GM12892 (cell line): ENCODE data around the gene ZDHHC20.
"Not testable (repeated sequence)": the region's sequence is repeated elsewhere in the genome, so short reads cannot be mapped to it uniquely, and the experiment has no call there.

Source experiments
- DNase-seq: peaks from one replicate; pipeline ENCODE4 v3.0.0; 2011; ENCODE audit not compliant: insufficient read length
- FAIRE-seq: peaks from 2 replicates; lab custom pipeline; 2011; peaks lifted over from hg19 to GRCh38; lab: Jason Lieb, UNC
- POLR2A ChIP-seq: IDR thresholded peaks from 2 replicates; pipeline ENCODE4 v1.6.1; 2011; ENCODE audit warnings: low read depth, low read length, control low read depth
- POLR2AphosphoS5 ChIP-seq: IDR thresholded peaks from 2 replicates; pipeline ENCODE4 v1.6.1; 2011; ENCODE audit warnings: low read depth, low read length, control low read depth
- TAF1 ChIP-seq: IDR thresholded peaks from 2 replicates; pipeline ENCODE4 v1.6.1; 2011; ENCODE audit warnings: low read depth, mild to moderate bottlenecking, control low read depth, low read length, borderline replicate concordance

The ZDHHC20 gene

GRCh38 chr13:21383090-21383489 lies 76.0 kb downstream of the ZDHHC20 start:
- TF ChIP-seq POLR2A (no peak), TAF1 (no peak), POLR2AphosphoS5 (no peak)
- no peak for FAIRE-seq
- DNase-seq = no peak

DNA sequence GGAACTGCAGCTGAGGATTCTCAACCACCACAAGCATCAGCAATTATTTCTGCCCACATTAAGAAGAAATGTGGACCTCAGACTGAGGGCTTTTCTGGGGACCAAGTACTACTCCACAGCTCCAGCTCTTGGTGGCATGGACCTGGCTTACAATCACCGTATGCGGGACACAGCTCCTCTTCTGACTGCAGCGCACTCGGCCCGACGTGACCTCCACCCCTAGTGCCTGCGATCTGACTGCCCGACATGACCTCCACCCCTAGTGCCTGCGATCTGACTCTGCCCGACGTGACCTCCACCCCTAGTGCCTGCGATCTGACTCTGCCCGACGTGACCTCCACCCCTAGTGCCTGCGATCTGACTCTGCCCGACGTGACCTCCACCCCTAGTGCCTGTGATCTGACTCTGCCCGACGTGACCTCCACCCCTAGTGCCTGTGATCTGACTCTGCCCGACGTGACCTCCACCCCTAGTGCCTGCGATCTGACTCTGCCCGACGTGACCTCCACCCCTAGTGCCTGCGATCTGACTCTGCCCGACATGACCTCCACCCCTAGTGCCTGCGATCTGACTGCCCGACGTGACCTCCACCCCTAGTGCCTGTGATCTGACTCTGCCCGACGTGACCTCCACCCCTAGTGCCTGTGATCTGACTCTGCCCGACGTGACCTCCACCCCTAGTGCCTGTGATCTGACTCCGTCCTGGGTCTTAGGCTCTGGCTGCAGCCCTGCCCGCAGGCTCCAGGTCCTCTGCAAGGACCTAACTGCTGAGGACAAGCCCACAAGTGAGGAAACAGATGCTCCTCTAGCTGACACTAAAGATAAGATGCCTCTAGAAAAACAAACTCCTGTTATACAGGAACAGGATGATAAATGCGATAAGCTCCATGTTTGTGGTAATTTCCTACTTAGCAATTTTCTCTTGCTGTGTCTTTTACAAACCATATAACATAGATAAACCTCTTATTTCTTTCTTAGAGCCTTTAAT lies 81.8 kb downstream of the ZDHHC20 start:
- FAIRE-seq, DNase-seq: not testable (repeated sequence)

DNA sequence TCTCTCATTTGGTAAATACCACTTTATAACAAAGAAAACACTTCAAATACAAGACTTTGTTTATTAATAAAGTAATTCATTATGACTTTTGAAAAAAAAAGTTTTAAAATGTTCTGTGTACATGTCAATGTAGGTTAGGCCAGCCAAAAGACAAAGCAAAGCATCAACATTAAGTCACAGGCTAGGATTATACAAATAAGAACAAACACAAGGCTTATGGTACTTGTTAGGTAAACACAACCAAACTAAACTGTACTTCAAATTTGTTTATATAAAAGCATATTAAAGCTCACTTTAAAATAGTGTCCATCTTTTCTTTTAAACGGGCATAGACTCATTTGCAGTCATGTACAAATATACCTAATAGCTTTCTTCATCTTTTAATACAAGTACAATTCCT lies 86.6 kb downstream of the ZDHHC20 start:
- TF ChIP-seq POLR2AphosphoS5 (no peak), TAF1 (no peak), POLR2A (no peak)
- no peak for FAIRE-seq
- DNase-seq = no peak

DNA sequence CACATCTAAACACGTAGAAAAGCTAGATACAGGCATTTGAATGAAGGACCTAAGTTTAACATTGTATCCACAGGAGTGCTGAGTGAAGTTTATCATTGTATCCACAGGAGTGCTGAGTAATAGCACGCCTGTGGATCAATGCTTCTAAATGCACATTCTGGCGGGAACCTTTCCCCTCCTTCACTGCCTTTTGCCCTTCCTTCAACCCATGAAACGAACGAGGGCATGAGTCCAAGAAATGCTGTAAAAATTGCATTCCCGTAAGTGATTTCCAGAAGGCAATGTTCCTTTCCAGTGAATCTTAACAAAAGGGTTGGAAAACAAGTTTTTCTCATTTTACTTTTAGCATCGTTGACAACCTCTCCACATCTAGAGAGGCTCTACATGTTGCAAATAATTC lies 88.1 kb downstream of the ZDHHC20 start:
- no peak for TF ChIP-seq TAF1
- no peak for TF ChIP-seq POLR2AphosphoS5
- TF ChIP-seq POLR2A = no peak
- DNase-seq = no peak

DNA sequence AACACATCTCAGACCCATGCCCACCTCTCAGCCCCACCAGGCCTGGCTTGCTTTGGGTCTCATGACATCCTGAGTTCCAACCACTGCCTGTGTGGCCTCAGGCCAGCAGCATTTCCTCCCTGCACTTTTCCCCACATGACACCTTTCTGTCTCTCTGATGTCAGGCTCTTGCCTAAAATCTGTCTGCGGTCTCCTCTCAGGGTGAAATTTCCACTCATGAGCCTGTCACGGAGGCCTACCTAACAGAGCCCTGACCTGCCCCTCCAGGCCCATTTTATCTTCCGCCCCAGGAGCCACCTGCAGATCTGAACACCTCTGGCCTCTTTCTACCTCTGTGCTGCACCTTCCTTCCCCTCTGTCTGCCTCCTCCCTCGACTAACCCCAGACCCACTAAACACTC lies 93.5 kb downstream of the ZDHHC20 start:
- DNase-seq (no peak), FAIRE-seq (no peak)
- TF ChIP-seq POLR2AphosphoS5 (no peak), TAF1 (no peak), POLR2A (no peak)

More for the DNA sequence above, 88.1 kb downstream of the ZDHHC20 start:
- no peak for FAIRE-seq

DNA sequence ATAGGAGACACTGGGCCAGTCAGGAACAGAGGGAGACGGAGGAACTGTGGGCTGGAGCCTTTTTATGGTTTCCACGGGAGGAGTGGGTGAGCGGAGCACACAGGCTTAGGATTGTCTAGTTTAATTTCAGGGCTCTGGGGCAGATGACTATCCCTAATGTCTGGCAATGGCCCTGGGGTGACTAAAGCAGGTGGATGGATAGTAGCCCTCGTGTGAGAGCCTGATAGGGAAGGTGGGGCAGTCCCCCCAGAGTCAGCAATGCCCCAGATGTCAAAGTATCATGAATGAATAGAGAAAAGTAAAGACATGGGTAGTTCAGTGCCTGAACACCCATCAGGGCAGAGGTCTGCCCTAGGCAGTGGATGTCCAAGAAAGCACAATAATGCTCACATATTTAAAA lies 94.2 kb downstream of the ZDHHC20 start:
- DNase-seq (no peak), FAIRE-seq (no peak)
- no peak for TF ChIP-seq POLR2A
- TF ChIP-seq TAF1 = no peak
- no peak for TF ChIP-seq POLR2AphosphoS5

DNA sequence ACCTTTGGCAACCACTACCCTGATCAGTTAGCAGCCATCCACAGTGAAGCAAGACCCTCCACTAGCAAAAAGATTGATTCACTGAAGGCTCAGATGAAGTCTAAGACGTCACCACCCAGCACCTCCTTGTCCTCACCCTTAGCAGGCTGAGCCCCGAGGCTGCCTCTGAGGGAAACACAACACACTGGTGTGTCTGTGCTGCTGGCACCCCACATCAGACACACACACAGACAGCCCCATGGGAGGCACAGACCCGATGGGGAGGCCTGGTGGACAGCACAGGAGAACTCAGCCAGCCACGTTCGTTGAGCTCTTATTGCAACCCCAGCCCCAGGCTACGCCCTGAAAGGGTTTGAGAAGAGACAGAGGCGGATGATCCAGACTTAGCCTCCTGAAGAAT lies 94.7 kb downstream of the ZDHHC20 start:
- TF ChIP-seq TAF1 (no peak), POLR2AphosphoS5 (no peak), POLR2A (no peak)
- DNase-seq (no peak), FAIRE-seq (no peak)

- FAIRE-seq (no peak), DNase-seq (no peak)
- TF ChIP-seq POLR2AphosphoS5 (no peak), POLR2A (no peak)
Measured at GRCh38 chr13:21362741-21363140, 96.4 kb downstream of the ZDHHC20 start.

DNA sequence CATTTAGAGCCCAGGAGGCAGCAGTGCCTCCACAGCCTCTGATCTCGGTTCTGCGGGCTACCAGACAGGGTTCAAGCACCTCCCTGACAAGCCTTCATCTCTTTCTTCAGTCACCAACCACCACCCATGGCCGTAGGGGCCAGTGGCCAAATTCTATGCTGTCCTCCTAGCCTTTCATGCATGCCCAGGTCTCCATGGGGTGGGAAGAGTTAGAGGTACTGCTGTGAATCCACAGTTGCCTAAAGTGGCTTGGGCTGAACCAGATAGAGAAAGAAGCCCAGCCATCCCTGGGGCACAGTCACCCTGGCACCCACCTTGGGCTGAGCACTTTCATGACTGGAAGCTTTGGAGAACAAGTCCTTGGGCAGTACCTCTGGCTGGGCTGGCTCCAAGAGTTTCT lies 97.4 kb downstream of the ZDHHC20 start:
- FAIRE-seq (no peak), DNase-seq (no peak)
- TF ChIP-seq POLR2AphosphoS5 = no peak
- TF ChIP-seq POLR2A = no peak
- TF ChIP-seq TAF1 = no peak

- FAIRE-seq = no peak
- TF ChIP-seq TAF1 (no peak), POLR2AphosphoS5 (no peak), POLR2A (no peak)
- DNase-seq = no peak
Measured at GRCh38 chr13:21361123-21361522, 98.0 kb downstream of the ZDHHC20 start.

GRCh38 chr13:21360463-21360862 lies 98.6 kb downstream of the ZDHHC20 start:
- TF ChIP-seq POLR2A (no peak), POLR2AphosphoS5 (no peak), TAF1 (no peak)
- FAIRE-seq = no peak
- no peak for DNase-seq

DNA sequence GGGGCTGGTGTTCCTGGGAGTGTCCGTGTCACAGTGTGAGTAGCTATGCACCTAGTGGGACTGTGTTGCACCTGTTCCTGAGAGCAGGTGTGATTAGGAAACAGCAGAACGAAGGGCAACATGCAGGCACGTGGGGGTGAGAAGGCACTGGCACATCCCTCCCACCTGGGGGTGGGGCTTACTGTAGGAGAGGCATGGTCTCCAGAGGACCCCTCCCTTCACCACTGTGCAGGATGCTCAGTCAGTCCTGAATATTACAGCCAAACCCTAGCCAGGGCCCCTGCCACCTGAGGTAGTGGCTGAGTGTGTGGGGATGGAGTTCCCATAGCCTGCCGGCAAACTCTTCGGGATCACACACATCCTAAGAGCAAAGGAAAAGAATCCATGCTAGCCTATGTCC lies 99.2 kb downstream of the ZDHHC20 start:
- no peak for TF ChIP-seq POLR2A
- TF ChIP-seq TAF1 = no peak
- no peak for TF ChIP-seq POLR2AphosphoS5
- no peak for FAIRE-seq
- no peak for DNase-seq
